ENCODE results near the gene CES3.
"Not testable (repeated sequence)": the region's sequence is repeated elsewhere in the genome, so short reads cannot be mapped to it uniquely, and the experiment has no call there.

Gene CES3

DNA sequence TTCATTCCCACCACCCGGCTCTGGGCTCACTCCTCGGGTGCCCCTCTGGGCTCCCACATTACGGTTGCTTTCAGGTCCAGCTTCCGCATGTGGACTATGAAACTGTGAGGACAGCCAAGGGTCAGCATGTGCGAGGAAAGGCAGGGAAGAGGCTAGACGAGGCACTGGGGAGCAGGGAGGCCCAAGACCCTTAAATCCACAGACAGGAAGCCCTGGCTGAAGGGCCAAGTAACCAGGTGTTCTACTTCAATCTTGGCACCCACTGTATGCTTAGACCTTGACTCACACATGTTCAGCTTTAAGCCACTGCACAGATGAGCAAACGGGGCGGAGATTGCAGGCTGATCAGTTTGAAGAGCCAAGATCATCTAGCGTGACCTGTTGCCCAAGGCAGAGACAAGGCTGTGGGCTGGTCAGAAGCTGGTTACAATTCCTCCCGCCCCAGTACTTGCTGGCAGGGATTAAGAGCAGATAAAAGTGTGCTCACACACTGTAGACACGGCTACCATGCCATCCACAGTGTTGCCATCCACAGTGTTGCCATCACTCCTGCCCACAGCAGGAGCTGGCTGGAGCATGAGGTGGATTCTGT, 27.2 kb downstream of the CES3 start, which contains the start of gene CES4A:
CES4A (plus strand) TSS at position 393 of the 592 bp plus-strand sequence; CDS start at position 577, 184 bp downstream.
- TF ChIP-seq, protein P1, sequence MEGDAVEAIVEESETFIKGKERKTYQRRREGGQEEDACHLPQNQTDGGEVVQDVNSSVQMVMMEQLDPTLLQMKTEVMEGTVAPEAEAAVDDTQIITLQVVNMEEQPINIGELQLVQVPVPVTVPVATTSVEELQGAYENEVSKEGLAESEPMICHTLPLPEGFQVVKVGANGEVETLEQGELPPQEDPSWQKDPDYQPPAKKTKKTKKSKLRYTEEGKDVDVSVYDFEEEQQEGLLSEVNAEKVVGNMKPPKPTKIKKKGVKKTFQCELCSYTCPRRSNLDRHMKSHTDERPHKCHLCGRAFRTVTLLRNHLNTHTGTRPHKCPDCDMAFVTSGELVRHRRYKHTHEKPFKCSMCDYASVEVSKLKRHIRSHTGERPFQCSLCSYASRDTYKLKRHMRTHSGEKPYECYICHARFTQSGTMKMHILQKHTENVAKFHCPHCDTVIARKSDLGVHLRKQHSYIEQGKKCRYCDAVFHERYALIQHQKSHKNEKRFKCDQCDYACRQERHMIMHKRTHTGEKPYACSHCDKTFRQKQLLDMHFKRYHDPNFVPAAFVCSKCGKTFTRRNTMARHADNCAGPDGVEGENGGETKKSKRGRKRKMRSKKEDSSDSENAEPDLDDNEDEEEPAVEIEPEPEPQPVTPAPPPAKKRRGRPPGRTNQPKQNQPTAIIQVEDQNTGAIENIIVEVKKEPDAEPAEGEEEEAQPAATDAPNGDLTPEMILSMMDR (IDR thresholded peaks at IDR 0.05; ENCODE audit: low read depth, low read length) = no peak
- DNase-seq (ENCODE audit: extremely low read depth, low read depth) = peak; percentile 68

DNA sequence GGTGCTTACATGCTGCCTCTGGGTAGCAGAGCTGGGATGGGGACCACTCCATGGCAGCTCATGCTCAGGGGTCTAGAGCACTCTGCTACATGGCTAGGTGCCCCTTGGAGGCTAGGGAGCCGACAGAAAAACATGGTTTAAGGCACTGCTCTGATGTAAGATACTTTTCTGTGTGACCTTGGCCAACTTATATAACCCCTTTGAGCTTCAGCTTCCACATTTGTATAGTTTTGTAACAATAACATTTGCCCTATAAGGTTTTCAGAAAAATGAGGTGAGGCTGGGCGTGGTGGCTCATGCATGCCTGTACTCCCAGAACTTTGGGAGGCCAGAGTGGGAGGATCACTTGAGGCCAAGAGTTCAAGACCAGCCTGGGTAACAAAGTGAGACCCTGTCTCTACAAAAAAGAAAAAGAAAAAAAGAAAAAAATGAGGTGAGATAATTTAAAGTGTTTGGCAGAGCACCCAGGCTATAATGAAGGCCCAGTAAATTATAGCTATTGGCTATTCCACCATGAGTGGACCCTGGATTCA, 30.5 kb downstream of the CES3 start:
- no peak for DNase-seq (ENCODE audit: extremely low read depth, low read depth)
- TF ChIP-seq, protein P1 (IDR thresholded peaks at IDR 0.05; ENCODE audit: low read depth, low read length) = no peak

DNA sequence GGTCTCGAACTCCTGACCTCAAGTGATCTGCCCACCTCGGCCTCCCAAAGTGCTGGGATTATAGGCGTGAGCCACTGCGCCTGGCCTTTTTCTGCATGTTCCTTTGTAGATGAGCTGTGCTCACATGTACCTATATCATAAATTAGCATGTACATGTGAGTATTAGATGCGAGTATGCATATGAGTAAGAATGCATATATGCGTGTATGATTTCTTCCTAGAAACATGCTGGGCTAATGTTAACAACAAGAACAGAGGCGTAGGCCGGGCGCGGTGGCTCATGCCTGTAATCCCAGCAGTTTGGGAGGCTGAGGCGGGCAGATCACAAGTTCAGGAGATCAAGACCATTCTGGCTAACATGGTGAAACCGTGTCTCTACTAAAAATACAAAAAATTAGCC, 32.5 kb downstream of the CES3 start:
- not testable (repeated sequence) for DNase-seq (ENCODE audit: extremely low read depth, low read depth)

DNA sequence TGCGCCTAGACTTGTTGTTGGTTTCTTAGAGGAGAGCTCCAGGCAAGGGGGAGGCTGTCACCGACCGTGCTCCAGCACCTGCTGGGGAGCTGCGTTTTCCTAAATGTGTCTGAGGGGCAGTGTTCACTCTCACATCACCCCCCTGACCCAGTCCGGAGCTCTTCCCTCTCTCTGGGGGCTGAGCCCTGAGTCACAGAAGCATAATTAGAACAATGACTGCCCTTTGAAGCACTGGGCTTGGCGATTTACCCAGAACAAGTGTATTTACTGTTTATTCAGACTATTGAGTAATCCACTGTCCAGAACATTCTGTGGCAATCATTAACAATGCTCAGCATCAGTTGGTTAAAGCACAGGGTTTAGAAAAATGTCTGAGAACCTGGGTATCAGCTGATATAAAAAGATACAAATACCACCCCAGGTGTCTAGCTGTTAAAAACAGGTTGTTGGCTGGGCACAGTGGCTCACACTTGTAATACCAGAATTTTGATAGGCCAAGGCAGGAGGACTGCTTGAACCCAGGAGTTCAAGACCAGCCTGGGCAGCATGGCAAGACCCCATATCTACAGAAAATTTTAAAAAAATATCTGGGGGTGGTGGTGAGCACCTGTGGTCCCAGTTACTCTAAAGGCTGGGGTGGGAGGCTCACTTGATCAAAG, 35.4 kb downstream of the CES3 start:
- TF ChIP-seq, protein P1 (IDR thresholded peaks at IDR 0.05; ENCODE audit: low read depth, low read length) = no peak
- DNase-seq (ENCODE audit: extremely low read depth, low read depth) = peak; percentile 69

DNA sequence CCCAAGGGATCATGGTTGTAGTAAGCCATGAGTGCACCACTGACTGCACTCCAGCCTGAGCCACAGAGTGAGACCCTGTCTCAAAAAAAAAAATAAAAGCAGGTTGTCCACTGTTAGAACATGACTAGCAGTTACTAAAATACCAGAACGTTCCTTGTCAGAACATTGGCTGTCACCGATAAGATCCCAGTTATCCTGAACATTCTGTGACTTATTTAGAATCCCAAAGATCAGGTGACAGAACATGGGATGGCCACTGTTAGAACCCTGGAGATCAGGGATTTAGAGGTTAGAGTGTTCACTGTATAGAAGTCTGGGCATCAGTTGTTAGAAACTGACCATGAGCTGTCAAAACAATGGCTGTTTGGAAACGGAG, 35.9 kb downstream of the CES3 start:
- DNase-seq (ENCODE audit: extremely low read depth, low read depth) = no peak
- TF ChIP-seq, protein P1 (IDR thresholded peaks at IDR 0.05; ENCODE audit: low read depth, low read length) = no peak

DNA sequence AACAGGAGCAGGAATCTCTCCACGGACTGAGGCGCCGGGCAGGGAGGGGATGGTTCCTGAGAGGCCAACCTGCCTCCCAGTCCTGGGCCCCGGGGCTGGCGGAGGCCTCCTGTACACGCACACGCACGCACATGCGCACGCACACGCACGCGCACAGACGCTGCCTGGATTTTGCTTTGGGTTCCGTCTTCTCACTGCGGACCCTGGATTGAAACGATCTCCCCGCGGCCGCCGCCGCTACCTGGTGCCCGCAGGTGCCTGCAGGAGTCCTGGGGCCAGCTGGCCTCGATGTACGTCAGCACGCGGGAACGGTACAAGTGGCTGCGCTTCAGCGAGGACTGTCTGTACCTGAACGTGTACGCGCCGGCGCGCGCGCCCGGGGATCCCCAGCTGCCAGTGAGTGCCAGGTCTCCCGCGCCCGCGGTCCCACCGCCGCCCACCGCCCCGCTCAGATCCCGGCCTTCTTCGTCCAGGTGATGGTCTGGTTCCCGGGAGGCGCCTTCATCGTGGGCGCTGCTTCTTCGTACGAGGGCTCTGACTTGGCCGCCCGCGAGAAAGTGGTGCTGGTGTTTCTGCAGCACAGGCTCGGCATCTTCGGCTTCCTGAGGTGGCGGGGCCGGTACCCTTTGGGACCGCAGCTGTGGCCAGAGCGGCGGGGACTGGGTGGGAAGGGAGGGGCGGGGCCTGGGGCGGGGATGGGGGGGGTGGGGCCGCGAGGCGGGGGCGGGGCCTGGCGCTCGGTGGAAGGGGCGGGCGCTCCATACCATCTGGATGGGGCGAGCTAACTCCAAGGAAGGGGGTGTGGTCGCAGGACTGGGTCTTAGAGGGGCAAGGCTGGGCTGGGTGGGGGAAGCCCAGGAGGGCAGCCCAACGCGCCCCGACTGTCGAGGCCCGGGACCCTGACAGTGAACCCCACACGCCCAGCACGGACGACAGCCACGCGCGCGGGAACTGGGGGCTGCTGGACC, 39.6 kb downstream of the CES3 start:
- TF ChIP-seq, protein P1 (IDR thresholded peaks at IDR 0.05; ENCODE audit: low read depth, low read length) = no peak
- no peak for DNase-seq (ENCODE audit: extremely low read depth, low read depth)

DNA sequence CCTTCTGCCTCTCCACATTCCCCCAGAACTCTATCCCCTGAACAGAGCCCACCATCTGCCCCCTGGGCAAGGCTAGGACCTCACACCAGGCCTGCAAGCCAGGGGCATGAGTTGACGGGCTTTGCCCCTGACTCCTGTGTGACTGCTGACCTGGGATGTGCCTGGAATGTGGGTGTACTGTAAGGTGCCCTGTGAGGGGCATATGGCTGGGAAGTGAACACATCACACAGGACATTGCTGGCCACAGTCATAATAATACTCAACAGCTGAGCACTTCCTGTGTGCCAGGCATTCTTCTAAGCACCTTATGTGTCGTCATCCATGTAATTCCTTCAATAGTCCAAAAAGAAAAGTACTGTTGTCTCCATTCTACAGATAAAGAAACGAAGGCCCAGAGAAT, 40.7 kb downstream of the CES3 start:
- TF ChIP-seq, protein P1 (IDR thresholded peaks at IDR 0.05; ENCODE audit: low read depth, low read length) = no peak
- DNase-seq (ENCODE audit: extremely low read depth, low read depth) = no peak
